Measurements from ENCODE around the gene CCDC106.

The CCDC106 gene

GRCh38 chr19:55659822-55660221, 11.8 kb downstream of the CCDC106 start:
- TF ChIP-seq CTCF (conservative IDR thresholded peaks at IDR 0.05; ENCODE audit: low read depth, low read length), result no peak

GRCh38 chr19:55660404-55660803, 12.4 kb downstream of the CCDC106 start:
- peaks cover 16% of the 10 kb centered on the region for H4K20me1 ChIP-seq (ENCODE audit: insufficient read depth)
- H3K9ac ChIP-seq, result no peak overlapping the region
- no peaks in the 10 kb centered on the region for H3K27me3 ChIP-seq (ENCODE audit: insufficient read depth, low read depth)
- peaks cover 94% of the 10 kb centered on the region for H3K79me2 ChIP-seq (ENCODE audit: insufficient read depth, low read depth)
- H3K27ac ChIP-seq, result no peak overlapping the region
- H3K4me3 ChIP-seq (IDR thresholded peaks at IDR 0.05; ENCODE audit: insufficient read depth, low read depth, low read length), result no peak overlapping the region
- H3K4me1 ChIP-seq (ENCODE audit: low read depth, poor library complexity, severe bottlenecking), result peaks cover 22% of the 10 kb centered on the region
- H2AFZ ChIP-seq (ENCODE audit: low read depth), result no peak overlapping the region
- peaks cover 18% of the 10 kb centered on the region; the same call in 1 of the 2 replicates for H3K36me3 ChIP-seq (ENCODE audit: insufficient read depth)
- H3K4me2 ChIP-seq, result no peak overlapping the region
- TF ChIP-seq CTCF (conservative IDR thresholded peaks at IDR 0.05; ENCODE audit: low read depth, low read length), result no peak

More at GRCh38 chr19:55659822-55660221, 11.8 kb downstream of the CCDC106 start:
- Histone ChIP-seq H3K4me1 (ENCODE audit: low read depth, poor library complexity, severe bottlenecking) (peaks cover 22% of the 10 kb centered on the region), H3K9ac (no peak overlapping the region), H3K4me3 (IDR thresholded peaks at IDR 0.05; ENCODE audit: insufficient read depth, low read depth, low read length) (no peak overlapping the region), H4K20me1 (ENCODE audit: insufficient read depth) (peaks cover 16% of the 10 kb centered on the region), H2AFZ (ENCODE audit: low read depth) (no peak overlapping the region), H3K79me2 (ENCODE audit: insufficient read depth, low read depth) (peaks cover 90% of the 10 kb centered on the region), H3K27ac (no peak overlapping the region), H3K27me3 (ENCODE audit: insufficient read depth, low read depth) (no peaks in the 10 kb centered on the region), H3K36me3 (ENCODE audit: insufficient read depth) (peaks cover 18% of the 10 kb centered on the region; the same call in 1 of the 2 replicates), H3K4me2 (no peak overlapping the region)

GRCh38 chr19:55660991-55661390, 13.0 kb downstream of the CCDC106 start:
- no peak for TF ChIP-seq CTCF (conservative IDR thresholded peaks at IDR 0.05; ENCODE audit: low read depth, low read length)
- Histone ChIP-seq H3K4me1 (ENCODE audit: low read depth, poor library complexity, severe bottlenecking) (peaks cover 22% of the 10 kb centered on the region), H2AFZ (ENCODE audit: low read depth) (no peak overlapping the region), H3K36me3 (ENCODE audit: insufficient read depth) (peaks cover 18% of the 10 kb centered on the region; the same call in 1 of the 2 replicates), H4K20me1 (ENCODE audit: insufficient read depth) (peaks cover 16% of the 10 kb centered on the region), H3K4me3 (IDR thresholded peaks at IDR 0.05; ENCODE audit: insufficient read depth, low read depth, low read length) (no peak overlapping the region), H3K27ac (no peak overlapping the region), H3K79me2 (ENCODE audit: insufficient read depth, low read depth) (peaks cover 94% of the 10 kb centered on the region), H3K4me2 (no peak overlapping the region), H3K27me3 (ENCODE audit: insufficient read depth, low read depth) (no peaks in the 10 kb centered on the region), H3K9ac (no peak overlapping the region)

- Histone ChIP-seq H2AFZ (ENCODE audit: low read depth) (no peak overlapping the region), H3K79me2 (ENCODE audit: insufficient read depth, low read depth) (peaks cover 94% of the 10 kb centered on the region), H3K27ac (no peak overlapping the region), H3K4me1 (ENCODE audit: low read depth, poor library complexity, severe bottlenecking) (peaks cover 16% of the 10 kb centered on the region), H3K4me3 (IDR thresholded peaks at IDR 0.05; ENCODE audit: insufficient read depth, low read depth, low read length) (no peak overlapping the region), H4K20me1 (ENCODE audit: insufficient read depth) (peaks cover 16% of the 10 kb centered on the region), H3K4me2 (no peak overlapping the region), H3K9ac (no peak overlapping the region), H3K36me3 (ENCODE audit: insufficient read depth) (peaks cover 18% of the 10 kb centered on the region; the same call in 1 of the 2 replicates), H3K27me3 (ENCODE audit: insufficient read depth, low read depth) (no peaks in the 10 kb centered on the region)
- TF ChIP-seq CTCF (conservative IDR thresholded peaks at IDR 0.05; ENCODE audit: low read depth, low read length), result no peak
Observed at GRCh38 chr19:55661826-55662225, 13.8 kb downstream of the CCDC106 start.

Data from KMS-11 (cell line).